Measurements from ENCODE around the gene ZFP36L1. TPM values are rescaled to one million over a fixed set of nuclear protein-coding genes. Genes with fewer than 3 reads are reported as not detected.

The ZFP36L1 gene
- total and polyA plus RNA-seq, 2 of the 13 experiments (the other 11 are each of a cell fraction or from before 2014, with no cell fraction given): 7.4 to 10.2 TPM

- peak; percentile 89 for TF ChIP-seq HNRNPLL (IDR thresholded peaks at IDR 0.05; ENCODE audit: low read depth, low read length, poor library complexity, severe bottlenecking)
- TF ChIP-seq KLF16 (CRISPR knock-in tag; IDR thresholded peaks at IDR 0.05): peak in 1 of 2 experiments; percentile 32; a peak in 1 of 4 replicates
- no peak for TF ChIP-seq PRMT3 (CRISPR knock-in tag; IDR thresholded peaks at IDR 0.05; ENCODE audit: borderline replicate concordance, low read depth)
- peak; percentile 60; the same call in 1 of the 2 replicates for TF ChIP-seq SSRP1 (CRISPR knock-in tag; IDR thresholded peaks at IDR 0.05)
- TF ChIP-seq ZNF619 (CRISPR knock-in tag; IDR thresholded peaks at IDR 0.05): no peak
- TF ChIP-seq, protein P1, sequence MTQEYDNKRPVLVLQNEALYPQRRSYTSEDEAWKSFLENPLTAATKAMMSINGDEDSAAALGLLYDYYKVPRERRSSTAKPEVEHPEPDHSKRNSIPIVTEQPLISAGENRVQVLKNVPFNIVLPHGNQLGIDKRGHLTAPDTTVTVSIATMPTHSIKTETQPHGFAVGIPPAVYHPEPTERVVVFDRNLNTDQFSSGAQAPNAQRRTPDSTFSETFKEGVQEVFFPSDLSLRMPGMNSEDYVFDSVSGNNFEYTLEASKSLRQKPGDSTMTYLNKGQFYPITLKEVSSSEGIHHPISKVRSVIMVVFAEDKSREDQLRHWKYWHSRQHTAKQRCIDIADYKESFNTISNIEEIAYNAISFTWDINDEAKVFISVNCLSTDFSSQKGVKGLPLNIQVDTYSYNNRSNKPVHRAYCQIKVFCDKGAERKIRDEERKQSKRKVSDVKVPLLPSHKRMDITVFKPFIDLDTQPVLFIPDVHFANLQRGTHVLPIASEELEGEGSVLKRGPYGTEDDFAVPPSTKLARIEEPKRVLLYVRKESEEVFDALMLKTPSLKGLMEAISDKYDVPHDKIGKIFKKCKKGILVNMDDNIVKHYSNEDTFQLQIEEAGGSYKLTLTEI (CRISPR knock-in tag; conservative IDR thresholded peaks at IDR 0.05): no peak
- no peak for TF ChIP-seq ZNF260 (CRISPR knock-in tag; IDR thresholded peaks at IDR 0.05; ENCODE audit: borderline replicate concordance, low read depth)
- peak; percentile 74 for TF ChIP-seq BORCS8-MEF2B (CRISPR knock-in tag; IDR thresholded peaks at IDR 0.05)
- TF ChIP-seq PHF8 (CRISPR knock-in tag; IDR thresholded peaks at IDR 0.05): peak; percentile 28
- peak; percentile 74 for TF ChIP-seq HMGXB3 (CRISPR knock-in tag; IDR thresholded peaks at IDR 0.05; ENCODE audit: borderline replicate concordance)
- no peak for TF ChIP-seq SMC3 (IDR thresholded peaks at IDR 0.05; ENCODE audit: low read length)
- TF ChIP-seq SMYD3 (CRISPR knock-in tag; IDR thresholded peaks at IDR 0.05): no peak; the same call in 1 of the 2 replicates
- no peak for TF ChIP-seq HCFC1 (IDR thresholded peaks at IDR 0.05; ENCODE audit: low read depth, low read length)
- TF ChIP-seq, protein P2, sequence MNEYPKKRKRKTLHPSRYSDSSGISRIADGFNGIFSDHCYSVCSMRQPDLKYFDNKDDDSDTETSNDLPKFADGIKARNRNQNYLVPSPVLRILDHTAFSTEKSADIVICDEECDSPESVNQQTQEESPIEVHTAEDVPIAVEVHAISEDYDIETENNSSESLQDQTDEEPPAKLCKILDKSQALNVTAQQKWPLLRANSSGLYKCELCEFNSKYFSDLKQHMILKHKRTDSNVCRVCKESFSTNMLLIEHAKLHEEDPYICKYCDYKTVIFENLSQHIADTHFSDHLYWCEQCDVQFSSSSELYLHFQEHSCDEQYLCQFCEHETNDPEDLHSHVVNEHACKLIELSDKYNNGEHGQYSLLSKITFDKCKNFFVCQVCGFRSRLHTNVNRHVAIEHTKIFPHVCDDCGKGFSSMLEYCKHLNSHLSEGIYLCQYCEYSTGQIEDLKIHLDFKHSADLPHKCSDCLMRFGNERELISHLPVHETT (CRISPR knock-in tag; conservative IDR thresholded peaks at IDR 0.05): 0 out of 2 replicates have a peak, but pooled peaks have one; percentile 41
- no peak for TF ChIP-seq CREB1 (IDR thresholded peaks at IDR 0.05)
- TF ChIP-seq CREB1 (CRISPR knock-in tag; IDR thresholded peaks at IDR 0.05): 0 out of 2 replicates have a peak, but pooled peaks have one; percentile 50
- TF ChIP-seq ZNF552 (CRISPR knock-in tag; IDR thresholded peaks at IDR 0.05; ENCODE audit: borderline replicate concordance): peak; percentile 84
- no peak for TF ChIP-seq BRF2 (CRISPR knock-in tag; IDR thresholded peaks at IDR 0.05)
- TF ChIP-seq, protein P3, sequence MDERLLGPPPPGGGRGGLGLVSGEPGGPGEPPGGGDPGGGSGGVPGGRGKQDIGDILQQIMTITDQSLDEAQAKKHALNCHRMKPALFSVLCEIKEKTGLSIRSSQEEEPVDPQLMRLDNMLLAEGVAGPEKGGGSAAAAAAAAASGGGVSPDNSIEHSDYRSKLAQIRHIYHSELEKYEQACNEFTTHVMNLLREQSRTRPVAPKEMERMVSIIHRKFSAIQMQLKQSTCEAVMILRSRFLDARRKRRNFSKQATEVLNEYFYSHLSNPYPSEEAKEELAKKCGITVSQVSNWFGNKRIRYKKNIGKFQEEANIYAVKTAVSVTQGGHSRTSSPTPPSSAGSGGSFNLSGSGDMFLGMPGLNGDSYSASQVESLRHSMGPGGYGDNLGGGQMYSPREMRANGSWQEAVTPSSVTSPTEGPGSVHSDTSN (CRISPR knock-in tag; IDR thresholded peaks at IDR 0.05): no peak
- TF ChIP-seq KDM3A (CRISPR knock-in tag; IDR thresholded peaks at IDR 0.05; ENCODE audit: low read depth): no peak
- TF ChIP-seq ZNF792 (CRISPR knock-in tag; IDR thresholded peaks at IDR 0.05): no peak
Measured at GRCh38 chr14:68794130-68794850, 1.4 kb upstream of the ZFP36L1 start (continued).

Data from HepG2 (cell line).